NCI-H69 (cell line): ENCODE measurements around the gene ADAP1.

Experiments used
- DNase-seq: peaks from one replicate; lab custom pipeline; 2025; lab: John Stamatoyannopoulos, UW

The ADAP1 gene

GRCh38 chr7:988426-988911 is 34.0 kb upstream of the ADAP1 start:
- DNase-seq = peak; percentile 60

GRCh38 chr7:987909-988308 is 33.4 kb upstream of the ADAP1 start:
- no peak for DNase-seq

- DNase-seq = peak; percentile 34
These were observed 32.6 kb upstream of the ADAP1 start for GRCh38 chr7:986766-987751.

GRCh38 chr7:985915-986741 is 31.6 kb upstream of the ADAP1 start:
- peak; percentile 73 for DNase-seq

GRCh38 chr7:985127-985416 is 30.6 kb upstream of the ADAP1 start:
- DNase-seq = no peak

GRCh38 chr7:984361-985126 is 30.1 kb upstream of the ADAP1 start:
- DNase-seq = no peak

- DNase-seq = no peak
These were observed 29.2 kb upstream of the ADAP1 start for GRCh38 chr7:983616-984071.

GRCh38 chr7:983004-983615 is 28.6 kb upstream of the ADAP1 start, which contains the start of gene CYP2W1:
Gene CYP2W1 (plus strand): TSS chr7:983181. CDS start chr7:983212, 31 bp downstream.
- DNase-seq = no peak

GRCh38 chr7:982511-983003 is 28.1 kb upstream of the ADAP1 start:
- DNase-seq = no peak

GRCh38 chr7:981793-982510 is 27.5 kb upstream of the ADAP1 start:
- peak; percentile 93 for DNase-seq

GRCh38 chr7:979886-980571 is 25.5 kb upstream of the ADAP1 start:
- peak; percentile 29 for DNase-seq

- DNase-seq = no peak
These were observed 24.7 kb upstream of the ADAP1 start for GRCh38 chr7:979151-979550.

GRCh38 chr7:978416-979091 is 24.1 kb upstream of the ADAP1 start:
- DNase-seq = no peak

- DNase-seq = no peak
These were observed 23.5 kb upstream of the ADAP1 start for GRCh38 chr7:978049-978346.

- DNase-seq = peak; percentile 65
These were observed 23.0 kb upstream of the ADAP1 start for GRCh38 chr7:977326-978048.

GRCh38 chr7:976901-977325 is 22.4 kb upstream of the ADAP1 start:
- no peak for DNase-seq

GRCh38 chr7:975702-976473 is 21.4 kb upstream of the ADAP1 start:
- no peak for DNase-seq
